Ishikawa (cell line): ENCODE results near the gene ZNF366.

Source experiments
- NFIC ChIP-seq: IDR thresholded peaks from 2 replicates; pipeline ENCODE4 v1.6.1; 2012
- TAF1 ChIP-seq: IDR thresholded peaks from 2 replicates; pipeline ENCODE4 v1.6.1; 2012; ENCODE audit warnings: low read depth, mild to moderate bottlenecking
- TEAD4 ChIP-seq: IDR thresholded peaks from 2 replicates; pipeline ENCODE4 v1.6.1; 2012
- YY1 ChIP-seq: IDR thresholded peaks from 2 replicates; pipeline ENCODE4 v1.6.1; 2012; ENCODE audit warnings: low read depth
- TF ChIP-seq, protein P1 (sequence below): IDR thresholded peaks from 2 replicates; pipeline ENCODE4 v1.6.1; 2012
- TF ChIP-seq, protein P2 (sequence below): IDR thresholded peaks from 2 replicates; pipeline ENCODE4 v1.6.1; 2012; ENCODE audit warnings: low read depth, mild to moderate bottlenecking

DNA sequence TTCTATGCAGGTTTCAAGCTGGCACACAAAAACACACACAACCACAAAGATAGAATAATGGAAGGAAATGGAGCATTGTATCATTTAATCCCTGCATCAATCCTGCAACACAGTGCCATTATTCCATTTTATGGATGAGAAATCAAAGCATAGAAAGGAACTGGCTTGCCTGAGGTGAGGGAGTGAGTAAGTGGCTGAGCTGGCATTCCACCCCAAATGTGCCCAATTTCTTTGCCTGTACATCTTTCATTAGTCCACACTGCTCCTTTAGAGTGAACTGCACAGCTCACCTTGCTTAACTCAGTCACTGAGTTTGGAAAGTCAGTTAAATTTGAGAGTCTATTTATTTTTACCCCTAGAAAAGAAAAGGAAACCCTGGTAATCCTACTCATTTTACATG, 28.9 kb downstream of the ZNF366 start:
- no peak for TF ChIP-seq TEAD4
- TF ChIP-seq NFIC: no peak
- no peak for TF ChIP-seq TAF1
- TF ChIP-seq, protein P1, sequence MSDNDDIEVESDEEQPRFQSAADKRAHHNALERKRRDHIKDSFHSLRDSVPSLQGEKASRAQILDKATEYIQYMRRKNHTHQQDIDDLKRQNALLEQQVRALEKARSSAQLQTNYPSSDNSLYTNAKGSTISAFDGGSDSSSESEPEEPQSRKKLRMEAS: no peak
- no peak for TF ChIP-seq YY1
- TF ChIP-seq, protein P2, sequence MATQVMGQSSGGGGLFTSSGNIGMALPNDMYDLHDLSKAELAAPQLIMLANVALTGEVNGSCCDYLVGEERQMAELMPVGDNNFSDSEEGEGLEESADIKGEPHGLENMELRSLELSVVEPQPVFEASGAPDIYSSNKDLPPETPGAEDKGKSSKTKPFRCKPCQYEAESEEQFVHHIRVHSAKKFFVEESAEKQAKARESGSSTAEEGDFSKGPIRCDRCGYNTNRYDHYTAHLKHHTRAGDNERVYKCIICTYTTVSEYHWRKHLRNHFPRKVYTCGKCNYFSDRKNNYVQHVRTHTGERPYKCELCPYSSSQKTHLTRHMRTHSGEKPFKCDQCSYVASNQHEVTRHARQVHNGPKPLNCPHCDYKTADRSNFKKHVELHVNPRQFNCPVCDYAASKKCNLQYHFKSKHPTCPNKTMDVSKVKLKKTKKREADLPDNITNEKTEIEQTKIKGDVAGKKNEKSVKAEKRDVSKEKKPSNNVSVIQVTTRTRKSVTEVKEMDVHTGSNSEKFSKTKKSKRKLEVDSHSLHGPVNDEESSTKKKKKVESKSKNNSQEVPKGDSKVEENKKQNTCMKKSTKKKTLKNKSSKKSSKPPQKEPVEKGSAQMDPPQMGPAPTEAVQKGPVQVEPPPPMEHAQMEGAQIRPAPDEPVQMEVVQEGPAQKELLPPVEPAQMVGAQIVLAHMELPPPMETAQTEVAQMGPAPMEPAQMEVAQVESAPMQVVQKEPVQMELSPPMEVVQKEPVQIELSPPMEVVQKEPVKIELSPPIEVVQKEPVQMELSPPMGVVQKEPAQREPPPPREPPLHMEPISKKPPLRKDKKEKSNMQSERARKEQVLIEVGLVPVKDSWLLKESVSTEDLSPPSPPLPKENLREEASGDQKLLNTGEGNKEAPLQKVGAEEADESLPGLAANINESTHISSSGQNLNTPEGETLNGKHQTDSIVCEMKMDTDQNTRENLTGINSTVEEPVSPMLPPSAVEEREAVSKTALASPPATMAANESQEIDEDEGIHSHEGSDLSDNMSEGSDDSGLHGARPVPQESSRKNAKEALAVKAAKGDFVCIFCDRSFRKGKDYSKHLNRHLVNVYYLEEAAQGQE: no peak
